Subcutaneous adipose tissue (tissue), 4 donors: Measurements from ENCODE around the gene CCN5. TPM values are rescaled to one million over a fixed set of nuclear protein-coding genes. Genes with fewer than 3 reads are reported as not detected.

ENCODE experiments used
- total RNA-seq, 4 donors: library from RNA; depleted of rRNA; stranded (reverse); fragments of >200 nt; gene quantifications; one replicate each; pipeline ENCODE4 v1.1.0, GENCODE V29; 2016
- TF ChIP-seq, protein P1 (sequence below): fragments of 450-650 bp; IDR thresholded peaks from one replicate; pipeline ENCODE4 v1.5.1; 2016; ENCODE audit warnings: low read depth, mild to moderate bottlenecking, control low read depth, antibody characterized with exemption, moderate library complexity

The CCN5 gene
- total RNA-seq, 4 donors from 2014 or later: 153 to 1,717 (median 223) TPM

DNA sequence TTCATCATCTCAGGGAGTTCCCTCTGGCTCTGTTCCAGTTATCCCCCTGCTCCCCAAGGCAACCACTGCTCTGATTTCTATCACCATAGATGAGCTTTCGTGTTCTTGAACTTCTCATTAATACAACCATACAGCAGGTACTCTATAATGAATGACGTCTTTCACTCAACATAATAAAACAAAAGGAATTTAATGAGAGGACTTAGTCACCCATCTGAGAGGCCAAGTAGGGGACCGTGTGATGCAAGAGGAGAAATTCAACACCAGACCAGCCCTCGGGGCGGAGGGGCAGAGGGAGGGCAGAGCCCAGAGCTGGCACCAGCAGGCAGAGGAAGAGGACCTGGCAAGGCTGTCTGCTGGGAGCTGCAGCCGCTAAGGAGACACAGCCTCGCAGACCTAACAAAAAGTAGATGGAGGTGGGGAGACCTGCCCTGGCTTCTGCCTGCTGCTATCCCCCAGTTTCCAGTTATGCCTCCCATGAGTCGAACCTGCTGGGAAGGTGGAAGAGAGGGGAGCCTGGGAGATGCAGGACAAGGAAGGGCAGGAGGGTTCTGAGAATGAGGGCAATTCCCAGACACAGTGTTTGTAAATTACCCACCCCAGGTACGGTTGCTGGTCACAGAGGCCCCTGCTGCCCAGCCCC lies 13.8 kb downstream of the CCN5 start:
- TF ChIP-seq, protein P1, sequence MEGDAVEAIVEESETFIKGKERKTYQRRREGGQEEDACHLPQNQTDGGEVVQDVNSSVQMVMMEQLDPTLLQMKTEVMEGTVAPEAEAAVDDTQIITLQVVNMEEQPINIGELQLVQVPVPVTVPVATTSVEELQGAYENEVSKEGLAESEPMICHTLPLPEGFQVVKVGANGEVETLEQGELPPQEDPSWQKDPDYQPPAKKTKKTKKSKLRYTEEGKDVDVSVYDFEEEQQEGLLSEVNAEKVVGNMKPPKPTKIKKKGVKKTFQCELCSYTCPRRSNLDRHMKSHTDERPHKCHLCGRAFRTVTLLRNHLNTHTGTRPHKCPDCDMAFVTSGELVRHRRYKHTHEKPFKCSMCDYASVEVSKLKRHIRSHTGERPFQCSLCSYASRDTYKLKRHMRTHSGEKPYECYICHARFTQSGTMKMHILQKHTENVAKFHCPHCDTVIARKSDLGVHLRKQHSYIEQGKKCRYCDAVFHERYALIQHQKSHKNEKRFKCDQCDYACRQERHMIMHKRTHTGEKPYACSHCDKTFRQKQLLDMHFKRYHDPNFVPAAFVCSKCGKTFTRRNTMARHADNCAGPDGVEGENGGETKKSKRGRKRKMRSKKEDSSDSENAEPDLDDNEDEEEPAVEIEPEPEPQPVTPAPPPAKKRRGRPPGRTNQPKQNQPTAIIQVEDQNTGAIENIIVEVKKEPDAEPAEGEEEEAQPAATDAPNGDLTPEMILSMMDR: no peak

DNA sequence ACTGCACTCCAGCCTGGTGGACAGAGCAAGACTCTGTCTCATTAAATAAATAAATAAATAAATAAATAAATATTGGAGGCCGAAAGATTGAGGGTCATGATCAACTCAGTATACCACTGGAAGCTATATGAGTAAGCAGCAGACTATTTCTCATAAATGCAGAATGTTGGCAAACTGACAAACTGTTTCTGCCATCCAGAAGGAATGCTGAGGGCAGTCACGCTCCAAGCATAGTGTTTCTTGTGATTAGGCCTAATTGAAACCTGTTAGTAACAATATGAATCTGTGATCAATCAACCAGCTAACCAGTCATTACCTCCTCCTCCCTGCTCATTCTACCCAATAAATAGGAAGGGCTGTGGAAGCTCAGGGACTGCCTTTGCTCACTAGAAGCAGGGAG lies 15.3 kb downstream of the CCN5 start:
- TF ChIP-seq, protein P1: no peak

DNA sequence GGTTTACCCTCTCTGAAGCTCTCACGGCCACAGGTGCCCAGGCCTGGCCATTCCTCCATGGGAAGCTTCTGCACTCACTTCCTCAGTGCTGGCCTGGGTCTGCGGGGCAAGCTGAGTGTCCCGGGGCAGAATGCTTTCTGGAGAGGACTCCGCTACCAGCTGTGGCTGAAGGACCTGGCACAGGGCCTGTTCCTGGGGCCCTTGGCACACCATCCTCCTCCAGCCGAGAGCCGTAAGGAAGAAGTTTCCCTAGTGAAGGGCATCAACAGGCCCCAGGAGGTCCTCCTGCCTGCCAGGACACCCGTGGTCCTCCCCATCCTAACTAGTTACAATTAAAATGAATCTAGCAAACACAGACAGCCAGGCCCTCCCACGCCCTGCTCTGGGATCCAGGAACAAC lies 16.5 kb downstream of the CCN5 start:
- TF ChIP-seq, protein P1: no peak

DNA sequence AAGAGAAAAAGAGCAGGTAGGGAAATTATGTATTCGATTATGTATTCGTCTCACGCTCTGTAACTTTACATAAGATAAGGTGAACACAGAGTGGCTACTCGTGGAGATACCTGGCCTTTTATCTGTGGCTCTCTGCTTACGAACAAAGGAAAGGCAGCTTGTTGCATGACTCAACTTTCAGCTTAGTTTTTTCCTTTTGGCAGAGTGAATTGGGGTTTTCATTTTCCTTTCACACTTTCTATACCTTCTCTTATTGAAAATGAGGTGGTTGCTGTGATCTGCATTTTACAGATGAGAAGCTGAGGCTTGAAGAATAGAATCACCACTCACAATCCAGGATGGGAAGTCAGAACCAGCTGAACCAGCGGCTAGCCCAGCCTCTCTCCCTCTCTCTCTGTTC lies 17.2 kb downstream of the CCN5 start:
- TF ChIP-seq, protein P1: no peak

DNA sequence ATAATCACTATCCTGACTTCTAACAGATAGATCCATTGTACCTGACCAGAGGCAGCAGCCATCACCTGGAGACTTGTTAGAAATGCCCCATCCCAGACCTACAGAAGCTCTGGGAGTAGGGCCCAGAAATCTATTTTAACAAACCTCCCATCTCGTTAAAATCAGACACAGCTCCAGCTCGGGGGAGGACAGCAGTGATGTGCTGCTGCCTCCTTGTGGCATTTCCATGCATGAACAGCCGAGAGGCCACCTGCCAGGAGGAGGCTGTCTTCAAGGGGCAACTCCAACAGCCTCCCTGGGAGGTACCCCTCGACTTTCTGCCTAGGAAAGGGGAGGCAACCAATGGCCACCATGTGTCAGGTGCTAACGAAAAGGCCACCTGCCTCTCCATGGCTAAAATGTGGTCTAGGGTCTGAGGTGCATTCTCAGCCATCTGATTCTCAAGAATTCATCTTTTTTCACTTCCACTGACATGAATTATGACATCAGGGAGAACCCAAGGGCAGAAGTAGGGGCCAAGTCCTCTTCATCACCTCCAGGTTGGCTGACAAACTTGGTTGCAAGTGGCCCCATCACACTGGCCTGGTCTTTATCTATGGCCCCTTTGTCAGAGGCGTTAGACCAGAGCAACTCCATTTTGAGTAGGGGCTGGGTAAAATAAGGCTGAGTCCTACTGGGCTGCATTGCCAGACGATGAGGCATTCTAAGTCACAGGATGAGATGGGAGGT lies 18.3 kb downstream of the CCN5 start:
- TF ChIP-seq, protein P1: no peak

DNA sequence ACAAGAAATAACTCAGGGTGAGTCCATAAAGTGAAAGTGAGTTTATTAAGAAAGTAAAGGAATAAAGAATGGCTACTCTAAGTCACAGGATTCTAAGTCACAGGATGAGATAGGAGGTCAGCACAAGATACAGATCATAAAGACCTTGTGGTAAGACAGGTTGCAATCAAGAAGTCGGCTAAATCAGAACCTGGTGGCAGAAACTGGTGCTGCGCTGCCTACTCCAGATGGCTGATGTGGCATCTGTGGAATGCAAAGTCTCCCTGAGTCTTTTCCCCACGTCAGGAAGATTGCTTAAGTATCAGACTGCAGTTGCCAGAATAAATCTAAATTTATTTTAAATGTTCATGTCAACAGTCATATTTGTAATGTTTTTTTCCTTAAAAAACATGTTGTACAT lies 19.8 kb downstream of the CCN5 start:
- TF ChIP-seq, protein P1: no peak

DNA sequence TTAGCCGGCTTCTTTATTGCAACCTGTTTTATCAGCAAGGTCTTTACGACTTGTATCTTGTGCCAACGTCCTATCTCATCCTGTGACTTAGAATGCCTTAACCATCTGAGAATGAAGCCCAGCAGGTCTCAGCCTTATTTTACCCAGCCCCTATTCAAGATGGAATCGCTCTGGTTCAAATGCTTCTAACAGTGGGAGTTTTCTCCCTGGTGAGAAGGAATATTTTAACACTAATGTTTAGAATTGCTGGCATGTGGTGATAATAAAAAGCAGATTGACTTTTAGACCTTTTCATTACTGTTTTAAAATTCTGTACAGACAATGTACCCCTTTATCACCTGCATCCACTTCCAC lies 20.6 kb downstream of the CCN5 start:
- TF ChIP-seq, protein P1: no peak
